NCI-H2029 (cell line): Measurements from ENCODE around the gene ARID1A.

Experiments used
- DNase-seq: peaks from one replicate; lab custom pipeline; 2025; lab: John Stamatoyannopoulos, UW

ARID1A gene

DNA sequence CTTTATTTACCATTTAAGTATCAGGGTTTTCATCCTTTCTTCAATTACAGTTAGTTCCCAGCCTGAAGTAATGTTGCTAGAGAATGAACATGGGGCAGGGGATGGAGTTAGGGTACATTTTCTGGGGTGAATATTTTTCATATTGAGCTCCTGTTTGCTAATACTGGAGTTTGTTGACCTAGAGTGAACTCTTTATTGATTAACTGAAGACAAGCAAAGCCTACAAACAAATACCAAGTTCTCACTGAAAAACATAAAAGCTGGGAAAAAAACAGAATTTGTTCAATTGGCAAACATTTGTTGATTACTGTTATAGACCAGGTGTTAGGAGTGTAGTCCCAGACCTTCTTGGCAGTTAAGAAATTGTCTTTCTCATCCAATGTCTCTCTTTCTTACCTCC is 63.7 kb downstream of the ARID1A start:
- no peak for DNase-seq

DNA sequence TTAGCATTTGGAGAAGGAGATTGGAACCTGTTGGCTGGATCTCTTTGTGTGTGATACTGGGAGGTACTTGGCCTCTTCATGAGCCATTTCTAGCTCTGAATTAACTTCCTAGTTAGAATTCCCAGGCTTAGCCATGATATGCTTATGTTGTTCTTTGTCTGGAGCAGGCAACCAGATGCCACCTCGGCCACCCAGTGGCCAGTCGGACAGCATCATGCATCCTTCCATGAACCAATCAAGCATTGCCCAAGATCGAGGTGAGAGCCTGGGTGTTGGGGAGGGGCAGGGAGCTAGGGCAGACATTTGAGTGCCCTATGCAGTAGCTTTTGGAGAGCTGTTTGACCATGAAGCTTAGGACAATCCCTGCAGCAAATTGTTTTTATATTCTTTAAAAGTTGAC is 65.4 kb downstream of the ARID1A start:
- no peak for DNase-seq

DNA sequence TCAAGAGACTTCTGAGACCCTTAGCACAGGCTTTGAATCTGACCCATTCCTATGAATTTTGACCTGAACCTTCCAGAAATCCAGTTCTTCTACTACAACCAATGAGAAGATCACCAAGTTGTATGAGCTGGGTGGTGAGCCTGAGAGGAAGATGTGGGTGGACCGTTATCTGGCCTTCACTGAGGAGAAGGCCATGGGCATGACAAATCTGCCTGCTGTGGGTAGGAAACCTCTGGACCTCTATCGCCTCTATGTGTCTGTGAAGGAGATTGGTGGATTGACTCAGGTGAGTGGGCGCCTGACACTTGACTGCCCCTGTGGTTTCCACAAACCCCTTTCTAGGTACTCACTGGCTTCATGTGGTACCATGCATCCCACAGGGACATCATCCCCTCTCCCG is 71.9 kb downstream of the ARID1A start:
- no peak for DNase-seq

DNA sequence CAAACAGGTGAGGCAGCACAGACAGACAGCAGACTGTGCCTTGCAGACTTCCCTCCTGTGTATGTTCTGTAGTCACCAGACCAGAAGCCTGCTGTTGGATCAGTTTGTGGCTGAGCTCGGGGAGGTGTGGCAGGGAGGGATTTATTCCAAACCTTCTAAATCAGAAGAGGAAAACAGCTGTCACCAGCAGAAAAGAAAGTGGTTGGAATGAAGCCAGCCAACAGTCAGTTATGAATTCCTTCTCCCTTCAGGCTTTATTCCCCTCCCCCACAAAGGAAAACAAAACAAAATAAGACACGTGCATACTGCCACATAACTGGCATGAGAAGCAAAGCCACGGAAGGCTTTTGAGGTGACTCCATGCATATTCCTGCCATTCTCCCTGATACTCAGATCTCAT is 72.9 kb downstream of the ARID1A start:
- DNase-seq, result no peak

DNA sequence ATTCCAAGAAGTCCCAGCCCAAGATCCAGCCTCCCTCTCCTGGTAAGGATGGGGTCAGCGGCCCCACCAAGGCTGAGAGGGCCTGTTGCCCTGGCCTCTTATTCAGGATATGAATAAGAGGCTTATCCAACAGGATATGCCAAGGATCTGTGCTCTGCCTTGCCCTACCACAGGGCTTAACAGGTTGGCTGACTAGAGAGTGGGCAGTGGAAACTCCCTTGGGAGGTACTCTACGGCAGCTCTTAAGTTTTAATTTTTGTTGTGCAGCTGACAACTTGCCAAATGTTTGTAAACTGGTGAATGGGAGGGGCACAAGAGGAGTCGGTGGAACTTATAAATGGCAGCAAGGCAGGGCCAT is 75.4 kb downstream of the ARID1A start:
- DNase-seq, result no peak

- DNase-seq, result peak; percentile 6
Observed at GRCh38 chr1:26771643-26772321, 76.0 kb downstream of the ARID1A start.

GRCh38 chr1:26772687-26773086 is 76.9 kb downstream of the ARID1A start:
- DNase-seq, result no peak

DNA sequence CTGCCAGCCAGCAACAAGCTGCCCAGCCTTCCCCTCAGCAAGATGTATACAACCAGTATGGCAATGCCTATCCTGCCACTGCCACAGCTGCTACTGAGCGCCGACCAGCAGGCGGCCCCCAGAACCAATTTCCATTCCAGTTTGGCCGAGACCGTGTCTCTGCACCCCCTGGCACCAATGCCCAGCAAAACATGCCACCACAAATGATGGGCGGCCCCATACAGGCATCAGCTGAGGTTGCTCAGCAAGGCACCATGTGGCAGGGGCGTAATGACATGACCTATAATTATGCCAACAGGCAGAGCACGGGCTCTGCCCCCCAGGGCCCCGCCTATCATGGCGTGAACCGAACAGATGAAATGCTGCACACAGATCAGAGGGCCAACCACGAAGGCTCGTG is 78.6 kb downstream of the ARID1A start:
- DNase-seq, result no peak

DNA sequence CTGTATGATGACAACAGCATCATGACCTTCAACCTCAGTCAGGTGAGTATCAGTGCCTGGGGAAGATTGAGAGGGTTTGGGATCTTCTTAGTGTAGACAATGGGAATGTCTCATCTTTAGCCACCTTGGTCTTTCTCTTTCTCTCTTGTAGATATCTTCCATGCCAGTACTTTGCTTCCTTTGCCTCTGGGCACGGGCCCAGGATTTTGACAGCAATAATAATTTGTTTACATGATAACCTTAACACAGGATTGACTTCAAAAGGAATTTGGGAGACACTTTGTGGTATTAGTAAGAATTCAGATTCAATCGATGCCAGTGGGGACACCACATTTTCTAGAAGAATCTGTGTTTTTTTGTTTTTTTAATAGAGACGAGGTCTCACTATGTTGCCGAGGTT is 79.9 kb downstream of the ARID1A start:
- DNase-seq, result no peak

- DNase-seq, result no peak
Observed at GRCh38 chr1:26779098-26779668, 83.4 kb downstream of the ARID1A start.

DNA sequence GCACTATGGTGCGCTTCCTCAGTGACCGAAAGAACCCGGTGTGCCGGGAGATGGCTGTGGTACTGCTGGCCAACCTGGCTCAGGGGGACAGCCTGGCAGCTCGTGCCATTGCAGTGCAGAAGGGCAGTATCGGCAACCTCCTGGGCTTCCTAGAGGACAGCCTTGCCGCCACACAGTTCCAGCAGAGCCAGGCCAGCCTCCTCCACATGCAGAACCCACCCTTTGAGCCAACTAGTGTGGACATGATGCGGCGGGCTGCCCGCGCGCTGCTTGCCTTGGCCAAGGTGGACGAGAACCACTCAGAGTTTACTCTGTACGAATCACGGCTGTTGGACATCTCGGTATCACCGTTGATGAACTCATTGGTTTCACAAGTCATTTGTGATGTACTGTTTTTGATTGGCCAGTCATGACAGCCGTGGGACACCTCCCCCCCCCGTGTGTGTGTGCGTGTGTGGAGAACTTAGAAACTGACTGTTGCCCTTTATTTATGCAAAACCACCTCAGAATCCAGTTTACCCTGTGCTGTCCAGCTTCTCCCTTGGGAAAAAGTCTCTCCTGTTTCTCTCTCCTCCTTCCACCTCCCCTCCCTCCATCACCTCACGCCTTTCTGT is 84.6 kb downstream of the ARID1A start:
- DNase-seq, result no peak

GRCh38 chr1:26781206-26781825 is 85.5 kb downstream of the ARID1A start:
- DNase-seq, result no peak

DNA sequence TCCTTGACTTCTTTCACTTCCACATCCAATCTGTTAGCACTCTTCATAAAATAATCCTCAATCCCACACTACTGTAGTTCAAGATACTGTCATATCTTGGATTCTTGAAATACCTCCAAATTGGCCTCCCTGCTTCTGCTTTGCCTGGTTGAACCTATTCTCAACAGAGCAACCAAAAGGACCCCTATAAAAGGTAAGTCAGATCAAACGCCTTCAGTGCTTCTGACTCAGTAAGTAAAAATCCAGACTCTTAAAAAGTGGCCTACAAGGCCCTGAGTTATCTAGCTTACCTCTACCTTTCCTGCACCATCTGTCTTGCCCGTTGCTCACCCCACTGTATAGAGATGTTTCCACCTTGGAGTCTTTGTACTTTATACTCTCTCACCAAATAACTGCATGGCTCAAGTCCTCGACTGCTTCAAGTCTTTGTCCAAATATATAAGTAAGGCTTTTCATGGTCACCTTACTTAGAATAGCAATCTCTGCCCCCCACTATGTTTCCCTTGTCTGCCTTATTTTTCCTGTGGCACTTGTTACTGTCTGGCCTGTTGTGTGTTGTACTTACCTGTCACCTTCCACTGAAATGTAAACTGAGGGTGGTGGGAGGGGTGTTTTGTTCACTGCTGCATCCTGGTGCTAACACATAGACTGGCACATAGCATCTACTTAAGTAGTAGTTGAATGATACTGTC is 86.9 kb downstream of the ARID1A start:
- DNase-seq, result no peak

DNA sequence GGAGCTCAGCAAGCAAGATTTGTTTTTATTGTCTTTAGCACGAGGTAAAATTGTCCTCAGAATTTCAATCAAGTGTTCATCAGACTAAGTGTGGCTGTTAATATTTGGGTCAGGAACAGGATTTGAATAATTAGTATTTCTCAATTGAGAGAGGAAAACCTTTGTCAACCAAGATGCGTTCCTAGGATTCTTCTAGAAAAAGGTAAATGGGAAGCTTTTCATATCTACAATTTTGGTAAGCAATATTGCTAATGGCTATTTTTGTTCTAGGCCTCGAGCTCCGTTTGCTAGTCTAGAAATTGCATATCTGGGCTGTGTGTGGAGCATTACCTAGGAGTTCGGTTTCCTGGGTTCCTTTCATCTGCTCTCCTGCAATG is 87.8 kb downstream of the ARID1A start:
- no peak for DNase-seq

DNA sequence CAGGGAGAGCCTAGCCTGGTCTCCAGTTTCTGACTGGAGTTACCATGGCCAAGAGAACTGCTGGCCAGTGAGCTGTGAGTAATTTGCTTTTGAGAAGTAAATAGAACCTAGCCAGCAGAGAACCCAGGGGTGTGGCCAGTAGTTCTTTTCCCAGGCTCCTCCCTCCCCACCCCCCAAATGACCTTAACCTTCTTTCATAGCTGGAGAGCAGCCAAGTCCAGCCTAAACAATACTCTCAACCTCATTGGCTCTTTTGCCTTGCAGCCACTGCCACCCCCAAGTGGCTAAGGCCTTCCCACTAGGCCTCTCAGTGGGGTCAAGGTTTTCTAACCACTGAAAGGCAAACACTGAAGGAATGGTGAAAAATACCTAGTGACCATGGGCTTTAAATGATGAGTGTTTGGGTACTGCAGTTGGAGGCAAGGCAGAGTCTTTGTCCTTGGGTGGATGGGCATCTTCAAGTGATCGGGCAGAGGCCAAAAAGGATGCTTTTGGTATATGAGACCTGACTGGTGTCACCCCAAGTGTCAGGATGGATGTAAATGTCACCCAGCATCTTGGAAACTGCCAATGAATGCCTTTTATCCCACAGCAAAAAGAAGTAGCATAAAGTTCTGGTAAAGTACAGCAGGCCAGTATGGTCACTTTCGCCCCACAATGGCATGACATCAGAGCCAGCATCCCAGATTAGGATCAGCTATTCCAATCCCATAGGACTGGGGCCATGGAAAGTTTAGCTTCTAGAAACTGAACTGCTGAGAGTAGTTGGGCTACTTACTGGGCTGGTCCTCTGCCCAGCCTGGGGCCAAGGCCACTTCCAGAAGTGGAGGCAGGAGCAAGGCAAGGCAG is 88.4 kb downstream of the ARID1A start:
- peak; percentile 40 for DNase-seq

DNA sequence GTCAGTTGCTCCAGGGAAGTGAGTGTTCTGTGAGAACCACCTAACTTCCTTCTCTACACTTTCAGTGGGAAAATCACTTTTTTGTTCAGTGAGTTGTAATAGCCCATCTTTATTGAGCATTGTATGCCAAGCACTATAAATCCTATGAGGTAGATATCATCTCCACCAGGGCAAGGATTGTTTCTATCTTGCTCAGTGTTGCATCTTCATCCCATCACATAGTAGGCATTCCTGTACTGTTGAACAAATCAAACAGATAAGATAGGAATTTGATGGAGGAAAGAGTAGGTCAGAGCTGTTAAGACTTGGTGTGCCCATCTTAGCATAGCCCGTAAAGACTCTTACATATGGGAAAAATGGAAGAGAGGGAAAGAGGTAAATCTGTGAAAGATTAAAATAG is 89.1 kb downstream of the ARID1A start:
- no peak for DNase-seq

DNA sequence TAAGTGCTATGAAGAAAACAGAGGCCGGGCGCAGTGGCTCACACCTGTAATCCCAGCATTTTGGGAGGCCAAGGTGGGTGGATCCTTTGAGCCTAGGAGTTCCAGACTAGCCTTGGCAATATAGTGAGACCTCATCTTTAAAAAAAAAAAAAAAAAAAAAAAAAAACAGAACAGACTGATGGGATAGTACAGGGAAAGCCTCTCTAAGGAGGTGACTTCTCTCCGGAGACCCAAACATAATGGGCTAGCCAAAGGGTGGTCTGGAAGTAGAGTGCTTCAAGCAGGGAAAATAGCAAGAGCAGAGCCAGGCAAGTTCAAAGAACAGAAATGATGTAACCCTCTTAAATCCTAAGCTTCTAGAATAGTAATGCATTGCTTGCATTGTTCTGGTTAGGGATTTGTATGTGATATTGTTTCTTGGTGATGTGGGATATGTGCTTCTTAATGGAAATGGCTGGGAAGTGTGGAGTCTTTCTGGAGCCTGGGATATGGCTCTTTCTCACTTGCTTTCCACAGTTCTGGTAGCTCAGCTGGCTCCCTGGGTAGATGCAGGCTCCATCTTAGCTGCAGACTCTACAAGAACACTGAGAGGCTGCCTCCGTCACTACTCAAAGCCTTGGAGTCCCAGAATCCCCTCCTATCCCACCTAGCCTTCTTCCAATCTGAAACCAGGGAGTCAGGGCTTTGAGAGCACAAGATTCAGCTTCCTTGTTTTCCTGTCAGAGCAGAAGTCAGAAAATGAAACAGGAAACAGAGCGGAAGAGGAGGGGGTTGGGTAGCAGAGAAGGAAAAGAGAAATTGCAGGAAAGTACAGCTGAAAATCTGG is 90.0 kb downstream of the ARID1A start:
- no peak for DNase-seq

GRCh38 chr1:26786437-26787380 is 90.9 kb downstream of the ARID1A start:
- peak; percentile 8 for DNase-seq

- DNase-seq, result peak; percentile 52
Observed at GRCh38 chr1:26787381-26787705, 91.5 kb downstream of the ARID1A start.
